Measurements from ENCODE around the gene CNOT4. TPM values are rescaled to one million over a fixed set of nuclear protein-coding genes. Genes with fewer than 3 reads are reported as not detected.

CNOT4 gene
- total and polyA plus RNA-seq, 10 of the 15 experiments (the other 5 are each of a cell fraction or from before 2014, with no cell fraction given), result 9.4 to 29.6 (median 16.6) TPM

GRCh38 chr7:135414850-135415439 is 95.0 kb downstream of the CNOT4 start:
- Histone ChIP-seq H4K20me1 (ENCODE audit: control insufficient read depth, insufficient read depth) (no peaks in the 10 kb centered on the region), H3K79me2 (ENCODE audit: control insufficient read depth, insufficient read depth, low read length) (no peaks in the 10 kb centered on the region), H3K9me3 (replicated peaks; ENCODE audit: control insufficient read depth, insufficient read depth, low read length) (no peaks in the 10 kb centered on the region), H3K36me3 (ENCODE audit: control insufficient read depth in 2 of 2, insufficient read depth in 2 of 2, low read length in 1 of 2) (peaks cover 4 to 12% of the 10 kb centered on the region in 2 experiments; a peak in 2 of 4 replicates), H3K27me3 (replicated peaks in 1 of 2; ENCODE audit: control insufficient read depth in 2 of 2, insufficient read depth in 2 of 2, low read length in 1 of 2) (no peaks in the 10 kb centered on the region), H2AFZ (ENCODE audit: control insufficient read depth, low read depth, low read length) (no peak overlapping the region), H3K4me3 (no peak overlapping the region), H3K4me1 (ENCODE audit: control insufficient read depth, insufficient read depth, low read length) (no peaks in the 10 kb centered on the region), H3K27ac (ENCODE audit: control insufficient read depth, insufficient read depth) (no peak overlapping the region), H3K4me2 (ENCODE audit: control insufficient read depth, insufficient read depth) (no peak overlapping the region), H3K9ac (ENCODE audit: control insufficient read depth, insufficient read depth, low read length) (no peak overlapping the region)
- TF ChIP-seq RAD21 (IDR thresholded peaks at IDR 0.05; ENCODE audit: insufficient read depth, low read depth, low read length), result peak; percentile 58
- no peak for TF ChIP-seq ATF3 (IDR thresholded peaks at IDR 0.05; ENCODE audit: borderline replicate concordance, extremely low read depth, low read depth, low read length)
- TF ChIP-seq MEF2A (IDR thresholded peaks at IDR 0.05; ENCODE audit: insufficient read depth, low read depth, low read length), result no peak
- peak; percentile 55 to 59 (median 58); a peak in 5 of 6 replicates for TF ChIP-seq CTCF (IDR thresholded peaks at IDR 0.05 in 2 of 3, conservative IDR thresholded peaks at IDR 0.05 in 1 of 3; ENCODE audit: control insufficient read depth in 2 of 3, extremely low read depth in 1 of 3, insufficient read depth in 1 of 3, low read depth in 3 of 3, low read length in 3 of 3)
- TF ChIP-seq EP300 (IDR thresholded peaks at IDR 0.05; ENCODE audit: borderline replicate concordance in 1 of 2, control insufficient read depth in 1 of 2, low read depth in 2 of 2, low read length in 2 of 2), result no peak
- TF ChIP-seq NR2C1 (IDR thresholded peaks at IDR 0.05), result no peak
- FAIRE-seq (peak; percentile 27), DNase-seq (ENCODE audit: low read depth, low spot score) (no peak), ATAC-seq (peak; percentile 80)
- SMC1A ChIA-PET (ENCODE audit: uncharacterized antibody, unreplicated experiment), result interaction anchor here (0.7 to 2.2 kb wide), 9 partner anchors 9 to 118 kb away, joined by 3 to 10 read pairs (median 4); no protein-coding TSS in a partner anchor
- CTCF ChIA-PET, result interaction anchor here (0.7 to 3.7 kb wide), 16 partner anchors 8 to 233 kb away, joined by 3 to 16 read pairs (median 4); partner anchors contain the start of gene NUP205
- intact Hi-C loops (cut with micrococcal nuclease; ENCODE audit: unreplicated experiment), result loop anchor here (5.0 to 10.0 kb wide), 3 partner anchors 92 to 230 kb away; no protein-coding TSS in a partner anchor
- POLR2A ChIA-PET, result interaction anchor here (1.4 kb wide), 1 partner anchor 91 kb away, joined by 4 read pairs; no protein-coding TSS in a partner anchor
- BruUV-seq (replicated peaks), result no TSS peak
- 94% methylated on average over 2 of the region's 2 CpGs for WGBS (ENCODE audit: insufficient coverage, insufficient replicate concordance, low lambda C conversion rate, missing lambda C conversion rate)
- RAD21 ChIA-PET (ENCODE audit: unreplicated experiment), result interaction anchor here (1.0 to 1.3 kb wide), 2 partner anchors 91 to 92 kb away, joined by 3 to 4 read pairs; no protein-coding TSS in a partner anchor
- in situ Hi-C loops (cut with MboI), result no loop called here

All from GM12878 (cell line).